NCI-H2196 treated with DMSO at 0.1 percent for 48 hours (cell line): ENCODE results near the gene MAPRE3.

Experiments
- DNase-seq: peaks from one replicate; lab custom pipeline; 2025; ENCODE audit not compliant: unreplicated experiment; lab: John Stamatoyannopoulos, UW

Gene MAPRE3

GRCh38 chr2:27038631-27039339 is 68.3 kb downstream of the MAPRE3 start:
- no peak for DNase-seq

DNA sequence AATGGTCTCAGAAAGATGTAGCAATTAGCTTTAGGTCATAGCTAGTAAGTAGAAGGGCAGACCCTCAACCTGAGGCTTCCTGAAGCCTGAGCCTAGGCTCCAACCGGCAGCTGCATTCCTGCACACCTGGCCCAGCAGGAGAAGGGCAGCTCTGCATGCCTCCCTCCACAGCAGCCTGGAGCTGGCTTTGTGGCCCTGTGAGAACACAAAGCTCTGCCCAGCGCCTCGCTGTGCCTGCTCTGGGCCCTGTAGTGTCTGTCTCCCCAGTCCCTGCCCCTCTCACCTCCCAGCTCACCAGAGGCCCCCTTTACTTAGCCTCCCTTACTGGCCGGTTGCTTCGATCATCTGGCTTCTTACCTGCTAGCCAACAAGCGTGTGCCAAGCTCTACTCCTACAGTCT is 69.0 kb downstream of the MAPRE3 start:
- DNase-seq, result no peak

GRCh38 chr2:27039871-27040270 is 69.4 kb downstream of the MAPRE3 start:
- no peak for DNase-seq

GRCh38 chr2:27040282-27040681 is 69.8 kb downstream of the MAPRE3 start:
- no peak for DNase-seq

- DNase-seq, result no peak
Measured at GRCh38 chr2:27041752-27042151, 71.3 kb downstream of the MAPRE3 start.

DNA sequence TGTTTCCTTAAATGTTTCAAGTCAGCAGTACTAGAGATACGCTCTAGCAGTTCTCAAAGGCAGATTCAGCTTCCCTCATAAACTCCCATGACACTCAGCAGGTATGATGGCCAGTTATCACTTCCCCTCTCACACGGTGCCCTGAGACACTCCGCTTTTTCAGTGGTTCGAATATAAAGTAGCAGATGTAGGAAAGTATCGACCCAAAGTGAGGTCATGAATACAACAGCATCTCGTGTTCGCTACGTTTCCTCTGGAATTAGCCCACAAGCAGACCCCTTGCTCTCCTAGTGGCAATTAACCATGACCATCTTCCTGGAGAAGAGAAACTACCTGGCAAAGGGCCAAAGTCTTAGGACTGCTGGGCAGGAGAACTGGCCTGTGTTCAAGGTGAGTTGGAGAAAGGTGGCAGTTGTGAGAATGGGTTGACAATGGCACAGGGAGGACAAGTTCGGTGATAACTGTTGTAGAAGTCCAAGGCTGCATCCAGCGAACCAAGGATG is 71.8 kb downstream of the MAPRE3 start:
- no peak for DNase-seq

DNA sequence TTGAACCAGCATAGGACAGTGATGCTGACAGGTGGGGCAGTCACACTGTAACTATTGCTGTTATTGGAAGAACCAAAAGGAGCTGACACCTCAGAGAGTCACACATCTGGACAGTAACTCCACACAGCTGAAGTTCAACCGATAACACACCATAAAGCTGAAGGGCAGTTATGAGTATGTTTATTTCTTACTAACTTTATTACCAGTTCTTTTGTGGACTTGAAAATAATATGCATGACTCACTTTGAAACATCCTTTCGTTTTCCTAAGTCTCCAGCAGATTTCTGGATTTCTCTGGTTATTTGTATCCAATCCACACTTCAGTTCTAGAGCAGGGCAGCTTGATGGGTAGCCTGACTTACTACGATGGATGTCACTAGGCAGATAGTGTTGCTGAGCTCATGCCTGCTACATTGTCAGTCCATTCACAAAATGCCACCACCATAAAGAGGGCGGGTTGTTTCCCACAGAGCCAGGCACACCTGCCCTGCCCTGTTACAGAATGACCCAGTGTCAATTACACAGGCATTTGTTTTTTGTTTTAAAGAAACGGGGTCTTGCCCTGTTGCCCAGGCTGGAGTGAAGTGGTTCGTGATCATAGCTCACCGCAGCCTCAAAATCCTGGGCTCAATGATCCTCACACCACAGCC is 72.7 kb downstream of the MAPRE3 start:
- DNase-seq, result no peak

DNA sequence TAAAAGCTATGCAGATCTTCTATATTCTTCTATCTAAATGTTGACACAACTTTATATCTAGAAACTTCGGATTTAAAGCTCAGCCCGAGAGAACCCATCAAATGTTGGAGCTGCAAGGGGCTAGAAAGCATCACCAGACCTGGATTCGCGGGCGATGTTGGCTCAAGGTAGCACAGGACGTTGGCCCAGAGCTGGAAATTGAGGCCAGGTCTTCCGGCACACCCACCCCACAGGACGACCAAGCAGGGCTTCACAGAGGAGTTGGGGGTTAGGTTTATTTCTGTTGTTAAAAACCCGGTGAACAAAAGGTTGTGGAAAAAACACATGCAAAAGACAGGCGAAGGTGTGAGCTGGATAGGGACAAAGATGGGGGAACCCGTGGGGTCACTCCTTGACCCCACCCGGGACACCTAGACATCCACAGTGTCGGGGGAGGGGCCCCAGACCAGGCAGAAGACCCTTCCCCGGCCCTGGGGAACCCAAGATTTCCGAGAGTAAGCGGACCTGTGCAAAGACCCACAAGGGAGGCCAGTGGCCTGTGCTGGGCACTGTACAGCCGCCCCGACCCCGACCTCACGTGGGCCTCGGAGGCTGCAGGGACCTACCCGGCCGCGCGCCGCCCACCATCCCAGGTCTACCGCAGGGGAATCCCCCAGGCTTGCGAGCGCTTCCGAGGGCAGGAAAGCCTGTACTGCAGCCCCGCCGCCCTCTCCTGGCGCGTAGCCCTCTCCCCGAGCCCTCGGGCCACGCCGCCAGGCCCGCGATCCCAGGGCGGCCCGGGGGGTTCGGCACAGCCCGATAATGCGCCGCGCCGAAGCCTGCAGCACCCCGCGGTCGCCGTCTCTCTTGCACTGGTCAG is 79.2 kb downstream of the MAPRE3 start:
- no peak for DNase-seq

- peak; percentile 90 for DNase-seq
Measured at GRCh38 chr2:27050281-27050995, 80.0 kb downstream of the MAPRE3 start.

GRCh38 chr2:27050996-27051901 is 80.8 kb downstream of the MAPRE3 start, which contains the start of gene AGBL5:
AGBL5 (plus strand) TSS chr2:27051668; CDS start chr2:27052959, 1,291 bp downstream.
- peak; percentile 80 for DNase-seq

- DNase-seq, result no peak
Measured at GRCh38 chr2:27051902-27052645, 81.6 kb downstream of the MAPRE3 start.

DNA sequence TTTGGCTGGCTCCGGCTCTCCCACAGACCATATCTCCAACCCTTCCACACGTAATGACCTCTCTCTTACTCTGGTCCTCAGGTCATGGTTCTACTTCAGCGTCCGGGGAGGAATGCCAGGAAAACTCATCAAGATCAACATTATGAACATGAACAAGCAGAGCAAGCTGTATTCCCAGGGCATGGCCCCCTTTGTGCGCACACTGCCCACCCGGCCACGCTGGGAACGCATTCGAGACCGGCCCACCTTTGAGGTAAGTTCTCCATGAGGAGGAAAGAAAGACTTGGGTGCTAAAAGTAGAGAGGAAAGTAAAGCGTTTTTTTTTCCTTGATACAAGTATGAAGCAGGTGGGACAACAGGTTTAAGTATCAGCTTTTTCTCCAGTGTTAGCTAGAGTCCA is 82.9 kb downstream of the MAPRE3 start:
- no peak for DNase-seq

- no peak for DNase-seq
Measured at GRCh38 chr2:27053776-27054175, 83.3 kb downstream of the MAPRE3 start.

DNA sequence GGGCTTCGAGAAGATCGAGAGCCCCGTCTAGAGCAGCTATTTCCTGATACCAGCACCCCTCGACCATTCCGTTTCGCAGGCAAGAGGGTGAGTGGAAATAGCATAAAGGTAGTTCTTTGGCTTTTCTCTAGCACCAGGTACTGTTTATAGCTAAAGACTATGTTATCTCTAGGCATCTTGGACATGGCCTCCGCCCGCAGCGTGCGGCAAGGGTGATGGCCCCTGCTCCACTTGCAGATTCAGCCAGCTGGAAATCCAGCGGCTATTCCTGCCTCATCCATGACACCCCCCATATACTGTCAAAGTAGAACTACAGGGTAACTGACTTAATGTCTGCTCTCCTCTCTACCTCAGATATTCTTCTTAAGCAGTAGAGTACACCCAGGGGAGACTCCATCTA is 84.3 kb downstream of the MAPRE3 start:
- DNase-seq, result no peak

GRCh38 chr2:27057184-27057583 is 86.7 kb downstream of the MAPRE3 start:
- no peak for DNase-seq

GRCh38 chr2:27058210-27058609 is 87.8 kb downstream of the MAPRE3 start:
- no peak for DNase-seq

DNA sequence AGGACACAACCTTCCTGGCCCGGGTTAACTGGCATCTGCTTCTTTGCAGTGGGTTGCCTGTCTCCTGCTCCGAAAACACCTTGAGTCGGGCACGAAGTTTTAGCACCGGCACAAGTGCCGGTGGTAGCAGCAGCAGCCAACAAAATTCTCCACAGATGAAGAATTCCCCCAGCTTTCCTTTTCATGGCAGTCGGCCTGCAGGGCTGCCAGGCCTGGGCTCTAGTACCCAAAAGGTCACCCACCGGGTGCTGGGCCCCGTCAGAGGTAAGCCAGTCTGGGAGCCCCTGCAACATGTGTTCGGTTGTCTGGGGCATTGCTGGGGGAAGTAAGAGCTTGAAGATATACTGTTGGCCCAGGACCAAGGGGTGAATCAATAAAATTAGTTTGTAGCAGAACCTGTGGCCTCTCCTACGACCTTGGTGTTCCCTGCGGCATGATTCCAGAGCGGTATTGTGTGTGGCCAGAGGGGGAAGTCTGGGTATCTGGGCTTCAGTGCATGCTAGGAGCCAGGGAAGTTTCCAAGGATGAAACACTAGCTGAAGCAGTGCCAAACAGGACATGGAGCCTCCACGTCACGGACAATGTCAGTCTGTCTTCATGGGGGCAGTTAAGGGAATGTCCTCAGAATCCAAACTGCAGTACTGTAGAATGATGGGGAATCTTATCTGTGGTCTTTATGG is 88.8 kb downstream of the MAPRE3 start:
- no peak for DNase-seq

- no peak for DNase-seq
Measured at GRCh38 chr2:27060323-27060722, 89.9 kb downstream of the MAPRE3 start.

DNA sequence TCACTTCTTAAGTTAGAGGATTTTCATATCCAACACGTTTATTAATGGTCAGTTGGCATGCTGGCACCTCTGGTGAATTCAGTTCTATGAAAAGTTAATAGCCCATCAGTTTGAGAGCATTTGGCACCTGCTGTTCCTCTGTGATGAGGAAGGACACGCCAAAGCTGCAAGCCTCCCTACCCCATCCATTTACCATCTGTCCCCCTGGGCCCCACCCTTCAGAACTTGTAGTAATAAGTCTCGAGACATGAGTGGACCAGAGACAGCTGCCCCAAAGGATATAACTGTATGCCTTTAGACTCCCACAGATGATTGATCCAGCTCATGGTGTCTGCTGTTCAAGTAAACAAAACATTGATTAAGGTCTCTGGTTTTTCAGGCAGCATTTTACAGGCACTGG is 94.7 kb downstream of the MAPRE3 start:
- DNase-seq, result no peak
